Stimulated activated CD8-positive, alpha-beta memory T cell treated with anti-CD3 and anti-CD28 coated beads, Interleukin-2, amount 100 ng/mL, for 48 hours (primary cell): ENCODE data around the gene PCLO.
"Not testable (repeated sequence)": the region's sequence is repeated elsewhere in the genome, so short reads cannot be mapped to it uniquely, and the experiment has no call there.

ENCODE experiments used
- DNase-seq, 2 donors: peaks; one replicate each; pipeline ENCODE4 v3.0.0-alpha.2; 2020; ENCODE audit warnings: low read depth in 2 of 2

Gene PCLO

GRCh38 chr7:83141927-83142326 lies 20.8 kb downstream of the PCLO start:
- DNase-seq: no peak

DNA sequence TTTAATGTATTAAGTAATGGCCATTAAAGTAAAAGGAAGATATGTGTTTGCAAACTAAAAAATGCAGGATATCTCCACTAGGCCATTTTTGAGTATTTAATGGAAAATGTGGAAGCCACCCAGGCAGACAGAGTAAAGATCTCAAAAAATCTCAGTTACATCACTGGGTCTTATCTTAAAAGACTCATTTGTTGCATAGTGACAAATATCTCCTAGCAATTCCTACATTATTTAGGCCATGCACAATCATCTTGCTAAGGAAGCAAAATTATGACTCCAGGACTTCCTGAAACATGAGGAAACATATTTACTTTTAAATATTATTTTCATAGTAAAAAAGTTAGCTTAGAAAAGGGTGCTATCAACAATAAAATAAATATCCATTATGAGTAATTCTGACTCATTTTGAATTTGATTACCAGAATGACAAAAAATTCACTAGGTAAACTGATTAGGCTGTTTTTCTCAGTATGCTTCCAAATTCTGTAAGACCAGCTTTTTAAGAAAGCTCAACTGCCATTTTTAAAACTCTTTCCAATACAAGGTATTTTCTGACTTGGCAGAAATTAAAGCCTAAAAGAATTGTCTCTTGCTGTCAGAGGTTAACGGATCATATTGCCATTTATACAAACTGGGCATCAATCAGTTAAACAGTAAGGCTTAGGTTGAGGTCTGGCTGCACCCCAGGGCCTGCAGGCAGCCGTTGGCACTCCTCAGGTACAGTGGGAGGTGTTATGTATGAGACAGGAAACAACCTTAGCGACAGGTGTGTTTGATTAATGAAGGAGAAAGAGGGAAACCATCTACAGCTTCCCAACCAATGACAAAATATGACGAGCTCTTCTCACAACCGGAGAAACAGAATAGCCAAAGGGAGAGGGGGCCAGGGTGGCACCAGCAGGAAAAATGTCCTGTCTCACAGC lies 31.8 kb downstream of the PCLO start:
- no peak for DNase-seq

DNA sequence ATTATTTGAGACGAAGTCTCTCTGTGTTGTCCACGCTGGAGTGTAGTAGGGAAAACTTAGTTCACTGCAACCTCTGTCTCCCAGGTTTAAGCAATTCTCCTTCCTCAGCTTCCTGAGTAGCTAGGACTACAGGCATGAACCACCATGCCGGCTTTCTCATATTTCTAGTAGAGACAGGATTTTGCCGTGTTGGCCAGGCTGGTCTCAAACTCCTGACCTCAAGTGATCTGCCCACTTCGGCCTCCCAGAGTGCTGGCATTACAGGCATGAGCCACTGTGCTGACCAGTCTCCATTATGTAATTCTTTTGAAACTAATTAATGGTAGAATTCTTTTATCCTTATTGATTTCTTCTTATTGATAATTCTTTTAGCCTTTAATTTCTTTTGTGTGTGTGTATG lies 32.5 kb downstream of the PCLO start:
- DNase-seq: no peak

DNA sequence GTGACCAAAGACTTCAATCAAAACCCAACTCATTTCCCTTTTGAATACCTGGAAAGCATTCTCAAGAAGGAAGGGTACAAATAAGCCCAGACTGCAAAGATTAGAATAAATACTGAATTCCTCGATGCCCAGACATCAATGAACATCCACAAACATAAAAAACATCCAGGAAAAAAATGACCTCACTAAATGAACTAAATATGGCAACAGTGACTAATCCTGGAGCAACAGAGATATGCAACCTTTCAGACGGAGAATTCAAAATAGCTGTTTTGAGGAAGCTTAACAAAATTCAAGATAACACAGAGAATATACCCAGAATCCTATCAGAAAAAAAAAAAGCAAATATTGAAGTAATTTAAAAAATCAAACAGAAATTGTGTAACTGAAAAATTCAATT lies 43.2 kb downstream of the PCLO start:
- DNase-seq: no peak

DNA sequence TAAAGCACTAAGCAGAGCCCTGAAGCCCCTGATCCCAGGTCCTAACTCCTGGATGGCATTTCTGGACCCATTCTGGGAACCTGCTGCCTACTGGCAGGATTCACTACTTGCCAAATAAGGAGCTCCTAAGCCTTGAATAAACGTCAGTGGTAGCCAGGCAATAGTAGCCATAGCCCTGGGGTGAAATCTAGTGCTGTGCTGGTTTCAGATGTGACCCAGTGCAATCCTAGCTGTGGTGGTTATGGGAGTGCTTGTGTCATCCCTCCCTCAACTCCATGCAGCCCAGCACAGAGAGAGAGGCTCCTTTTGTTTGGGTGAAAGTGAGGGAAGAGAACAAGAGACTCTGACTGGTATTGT lies 43.7 kb downstream of the PCLO start:
- DNase-seq: no peak

DNA sequence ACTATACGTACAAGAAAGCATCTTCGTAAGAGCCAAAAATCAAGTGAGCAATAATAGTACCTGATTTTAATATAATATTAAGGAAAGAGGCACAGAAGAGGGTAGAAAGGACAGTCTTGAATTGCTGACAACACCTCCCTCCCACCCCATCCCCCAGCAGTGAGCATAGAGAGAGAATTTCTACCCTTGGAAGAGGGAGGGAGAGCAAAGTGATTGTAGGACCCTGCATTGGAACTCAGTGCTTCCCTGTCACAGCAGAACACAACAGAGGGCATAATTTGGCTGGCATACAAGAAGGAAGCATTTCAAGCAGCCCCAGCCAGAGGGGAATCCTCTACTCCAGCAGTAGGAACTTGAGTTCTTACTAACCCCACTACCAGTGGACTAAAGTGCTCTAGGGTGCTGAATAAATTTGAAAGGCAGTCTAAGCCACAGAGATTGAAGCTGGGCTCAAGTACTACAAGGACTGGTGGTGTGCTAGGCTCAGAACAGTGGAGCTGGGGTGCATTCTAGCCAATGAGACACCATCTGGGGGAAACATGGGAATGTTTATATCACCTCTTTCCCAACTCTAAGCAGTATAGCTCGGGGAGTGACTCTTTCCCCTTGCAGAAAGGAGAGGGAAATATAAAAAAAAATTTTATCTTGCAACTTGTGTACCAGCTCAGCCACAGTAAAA lies 44.2 kb downstream of the PCLO start:
- DNase-seq: no peak

DNA sequence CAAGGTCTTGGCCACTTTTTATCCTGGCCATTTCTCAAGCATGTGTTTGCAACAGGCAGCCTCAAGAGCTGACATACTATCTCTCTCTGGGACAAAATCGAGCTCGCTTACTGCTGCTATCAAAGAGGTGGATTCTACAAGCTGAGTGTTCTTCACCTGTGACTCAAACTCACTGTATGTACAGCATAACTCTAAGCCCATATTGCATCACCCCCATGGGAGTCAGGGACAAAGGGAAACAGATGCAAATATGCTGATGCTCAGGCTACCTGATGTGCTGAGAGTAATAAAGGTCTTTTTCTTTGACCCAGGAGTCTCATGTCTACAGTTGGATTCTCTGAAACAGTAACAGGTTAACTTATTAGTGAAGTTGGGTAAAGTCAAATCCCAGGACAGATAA lies 45.2 kb downstream of the PCLO start:
- DNase-seq: no peak

GRCh38 chr7:83111391-83111790 lies 51.3 kb downstream of the PCLO start:
- DNase-seq: no peak

- no peak for DNase-seq
These were observed 53.3 kb downstream of the PCLO start for GRCh38 chr7:83109352-83109751.

DNA sequence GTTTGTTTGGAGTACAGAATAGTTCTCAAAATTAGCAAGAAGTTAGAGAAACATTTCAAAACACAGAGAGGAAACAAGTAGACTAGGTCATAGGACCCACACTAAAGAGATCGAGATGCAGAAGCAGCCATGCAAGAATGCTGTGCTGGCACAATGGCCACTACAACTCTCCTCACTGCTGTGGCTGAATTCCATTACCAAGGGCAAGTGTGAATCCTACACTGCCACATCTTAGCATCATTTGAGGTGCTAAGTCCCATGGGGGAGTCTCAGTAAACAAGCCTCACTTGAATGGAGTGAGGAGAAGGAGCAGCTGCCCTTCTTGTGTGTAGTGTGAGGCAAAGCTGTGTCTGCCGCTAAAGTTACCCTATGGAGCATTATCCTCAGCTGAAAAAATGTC lies 56.7 kb downstream of the PCLO start:
- no peak for DNase-seq

GRCh38 chr7:83105063-83105462 lies 57.6 kb downstream of the PCLO start:
- no peak for DNase-seq

DNA sequence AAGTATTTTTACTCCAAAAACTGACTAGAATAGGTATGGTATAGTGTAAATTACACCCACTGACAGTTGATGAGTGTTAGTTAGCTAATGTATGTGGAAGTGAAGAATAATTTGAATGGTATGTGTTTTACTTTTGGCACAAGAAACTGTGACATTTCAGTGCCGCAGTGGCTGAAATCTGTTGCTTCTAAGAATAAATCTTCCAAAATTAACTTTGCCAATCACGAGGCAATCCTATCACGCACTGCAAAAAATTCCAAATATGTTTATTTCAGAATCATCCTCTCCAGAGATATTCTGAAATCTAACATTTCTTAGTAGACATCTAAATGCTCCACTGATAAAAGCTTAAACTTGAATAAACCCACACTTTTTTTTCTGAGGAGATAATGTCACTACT lies 61.2 kb downstream of the PCLO start:
- DNase-seq: no peak

DNA sequence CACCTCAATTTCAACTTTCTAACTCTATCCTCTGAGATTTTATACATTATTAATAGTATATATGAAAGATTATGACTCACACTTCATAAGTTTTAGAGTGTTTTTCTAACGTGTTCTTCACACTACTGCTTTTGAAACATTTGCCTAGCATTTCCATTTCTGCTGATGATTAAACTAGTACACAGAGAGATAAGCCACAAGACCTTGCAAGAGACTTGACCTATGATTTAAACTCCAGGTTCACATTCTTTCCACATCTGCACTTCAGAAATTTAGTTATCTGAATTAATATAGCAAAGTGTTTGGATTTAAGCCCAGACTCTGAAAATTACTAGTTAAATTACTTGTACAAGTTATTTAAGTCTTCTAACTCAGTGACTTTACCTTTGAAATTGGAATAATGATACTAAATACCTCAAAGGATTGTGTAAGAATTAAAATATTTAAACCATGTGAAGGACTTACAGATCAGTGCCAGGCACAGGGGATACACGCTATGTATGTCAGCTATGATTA lies 66.6 kb downstream of the PCLO start:
- DNase-seq: no peak

- no peak for DNase-seq
These were observed 77.4 kb downstream of the PCLO start for GRCh38 chr7:83085299-83085698.

DNA sequence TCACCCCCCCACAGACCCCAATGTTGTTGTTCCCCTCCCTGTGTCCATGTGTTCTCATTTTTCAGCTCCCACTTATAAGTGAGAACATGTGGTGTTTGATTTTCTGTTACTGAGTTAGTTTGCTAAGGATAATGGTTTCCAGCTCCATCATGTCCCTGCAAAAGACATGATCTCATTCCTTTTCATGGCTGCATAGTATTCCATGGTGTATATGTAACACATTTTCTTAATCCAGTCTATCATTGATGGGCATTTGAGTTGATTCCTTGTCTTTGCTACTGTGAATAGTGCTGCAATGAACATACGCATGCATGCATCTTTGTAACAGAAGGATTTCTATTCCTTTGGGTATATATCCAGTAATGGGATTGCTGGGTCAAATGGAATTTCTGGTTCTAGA lies 82.8 kb downstream of the PCLO start:
- not testable (repeated sequence) for DNase-seq

DNA sequence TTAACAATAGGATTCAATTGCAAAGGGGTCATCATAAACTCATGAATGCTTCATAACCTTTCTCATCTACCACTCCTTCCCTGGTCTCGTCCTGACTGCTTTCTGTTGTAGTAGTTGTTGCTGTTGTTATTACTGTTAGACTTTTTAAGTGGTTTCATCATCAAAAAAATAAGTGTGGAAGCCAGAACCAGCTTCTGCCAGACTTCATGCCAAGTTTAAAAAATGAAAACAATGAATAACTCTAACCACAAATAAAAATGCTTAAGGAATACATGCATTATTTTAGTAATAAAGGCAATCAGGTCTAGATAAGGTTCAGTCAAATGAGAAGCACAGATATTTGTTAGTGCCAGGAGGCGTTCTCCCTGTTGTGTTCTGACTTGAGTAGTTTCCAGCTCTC lies 85.4 kb downstream of the PCLO start:
- no peak for DNase-seq

GRCh38 chr7:83072576-83073517 lies 89.8 kb downstream of the PCLO start:
- DNase-seq: no peak

DNA sequence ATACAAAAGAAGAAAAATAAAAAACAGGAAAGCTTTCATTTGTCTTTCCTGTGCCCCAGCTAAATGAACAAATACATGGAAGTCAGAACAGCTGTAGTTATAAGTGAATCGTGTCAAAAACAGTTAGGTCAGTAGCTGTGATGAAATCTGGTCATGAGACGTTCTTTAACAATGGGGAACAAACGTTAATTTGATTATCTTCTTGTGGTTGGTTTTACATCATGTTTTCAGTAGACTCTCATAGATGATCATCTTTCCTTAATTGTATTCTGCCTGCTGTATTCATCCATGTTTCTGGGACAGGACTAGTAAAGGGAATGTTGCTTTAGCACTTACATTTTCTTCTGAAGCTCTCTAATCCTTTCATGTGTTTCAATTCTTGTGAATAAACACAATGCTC lies 97.0 kb downstream of the PCLO start:
- no peak for DNase-seq

- no peak for DNase-seq
These were observed 102.5 kb downstream of the PCLO start for GRCh38 chr7:83060218-83060617.

DNA sequence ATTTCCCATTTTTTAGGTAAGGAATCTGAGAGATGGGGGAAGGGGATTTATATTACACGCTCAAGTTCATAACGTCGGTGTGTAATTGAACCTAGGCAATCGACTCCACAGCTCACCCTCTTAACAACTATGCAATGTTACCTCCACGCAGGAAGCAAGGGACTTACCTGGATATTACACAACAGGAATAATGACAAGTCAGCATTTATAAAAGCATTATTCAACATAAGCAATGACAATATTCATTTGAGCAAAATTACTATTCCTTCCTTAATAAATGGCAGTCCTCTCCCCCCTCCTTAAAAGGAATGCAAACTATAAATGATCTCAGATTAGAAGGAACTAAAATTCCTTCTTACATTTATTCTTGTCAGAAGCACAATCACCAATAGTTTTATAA lies 104.0 kb downstream of the PCLO start:
- DNase-seq: no peak

DNA sequence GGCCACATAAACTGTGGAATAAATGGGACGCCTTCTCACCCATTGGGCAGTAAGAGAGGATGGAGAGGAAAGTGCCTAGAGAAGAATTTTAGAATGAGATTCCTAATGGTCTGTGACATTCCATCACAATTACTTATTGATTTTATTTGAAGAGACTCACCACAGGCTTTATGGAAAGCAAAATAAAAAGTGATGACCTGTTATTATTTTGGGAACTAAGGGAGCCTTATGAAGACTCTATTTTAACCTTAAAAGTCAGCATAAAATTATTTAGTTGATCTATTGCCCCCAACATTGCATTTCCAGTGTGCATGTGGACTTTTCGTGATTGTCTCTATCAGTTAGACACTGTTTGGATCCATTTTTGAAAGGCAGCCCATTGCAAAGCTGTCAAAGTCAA lies 107.5 kb downstream of the PCLO start:
- no peak for DNase-seq

DNA sequence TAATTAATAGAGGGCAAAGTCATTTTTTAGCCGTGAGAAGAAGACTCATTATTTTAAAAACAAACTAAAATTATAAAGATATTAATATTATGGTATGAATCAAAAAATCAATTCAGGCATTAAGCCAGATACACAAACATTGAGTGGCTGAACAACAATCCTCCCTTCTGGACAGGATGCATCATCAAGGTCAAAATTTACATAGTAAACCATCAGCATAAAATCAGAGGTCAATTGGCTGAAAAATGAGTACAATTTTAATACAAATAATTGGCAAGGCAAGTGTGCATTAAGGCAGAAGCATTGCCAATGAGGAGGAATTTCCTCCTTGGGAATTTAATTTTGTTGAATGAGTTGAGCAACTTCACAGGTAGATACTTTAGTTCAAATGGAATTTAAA lies 108.2 kb downstream of the PCLO start:
- DNase-seq: no peak
